Activated T-cell treated with anti-CD3 and anti-CD28 coated beads, Interleukin-2, amount 50 U/mL, for 72 hours (primary cell): ENCODE results near the gene PPARA. TPM values are rescaled to one million over a fixed set of nuclear protein-coding genes. Genes with fewer than 3 reads are reported as not detected.
"Not testable (repeated sequence)": the region's sequence is repeated elsewhere in the genome, so short reads cannot be mapped to it uniquely, and the experiment has no call there.

Source experiments
- ATAC-seq, 2 donors: fragments of 150-1000 bp; cut with Tn5 transposase; replicated peaks in 1 of 2; 2 replicates each; pipeline ENCODE4 v1.10.0; 2021; ENCODE audit warnings: moderate library complexity in 2 of 2, mild to moderate bottlenecking in 1 of 2
- DNase-seq, 2 donors: peaks; one replicate each; pipeline ENCODE4 v3.0.0; 2021 to 2022; ENCODE audit warnings: mixed read lengths in 1 of 2
- H3K27ac Mint-ChIP-seq: one replicate; pipeline ENCODE4 v1.8.0; 2022; ENCODE audit warnings: mild to moderate bottlenecking, moderate library complexity, mixed read lengths
- H3K27me3 Mint-ChIP-seq: one replicate; pipeline ENCODE4 v1.8.0; 2022; ENCODE audit warnings: low read depth, mixed read lengths
- H3K36me3 Mint-ChIP-seq, 2 donors: one replicate each; pipeline ENCODE4 v1.8.0; 2022; ENCODE audit warnings: mixed read lengths in 2 of 2, mild to moderate bottlenecking in 1 of 2; ENCODE audit not compliant: insufficient read depth in 2 of 2
- H3K4me1 Mint-ChIP-seq: one replicate; pipeline ENCODE4 v1.8.0; 2022; ENCODE audit warnings: low read depth, mixed read lengths
- H3K4me3 Mint-ChIP-seq, 2 donors: one replicate each; pipeline ENCODE4 v1.8.0; 2022; ENCODE audit warnings: mild to moderate bottlenecking in 2 of 2, mixed read lengths in 2 of 2, moderate library complexity in 2 of 2
- H3K9me3 Mint-ChIP-seq, 2 donors: one replicate each; pipeline ENCODE4 v1.8.0; 2022; ENCODE audit warnings: mixed read lengths in 2 of 2
- total RNA-seq, 2 donors: library from RNA; stranded (reverse); gene quantifications; one replicate each; pipeline ENCODE4 v1.2.3, GENCODE V29; 2022

The PPARA gene
- total RNA-seq, 2 donors from 2014 or later, result 14.8 to 16.6 TPM

- ATAC-seq, result no peak
- Mint-ChIP-seq H3K36me3 (no peaks in the 10 kb centered on the region), H3K27me3 (no peaks in the 10 kb centered on the region), H3K27ac (no peak overlapping the region), H3K4me1 (no peaks in the 10 kb centered on the region), H3K9me3 (no peaks in the 10 kb centered on the region), H3K4me3 (no peak overlapping the region)
- DNase-seq, result no peak
Measured at GRCh38 chr22:46136486-46137217, 13.7 kb upstream of the PPARA start.

DNA sequence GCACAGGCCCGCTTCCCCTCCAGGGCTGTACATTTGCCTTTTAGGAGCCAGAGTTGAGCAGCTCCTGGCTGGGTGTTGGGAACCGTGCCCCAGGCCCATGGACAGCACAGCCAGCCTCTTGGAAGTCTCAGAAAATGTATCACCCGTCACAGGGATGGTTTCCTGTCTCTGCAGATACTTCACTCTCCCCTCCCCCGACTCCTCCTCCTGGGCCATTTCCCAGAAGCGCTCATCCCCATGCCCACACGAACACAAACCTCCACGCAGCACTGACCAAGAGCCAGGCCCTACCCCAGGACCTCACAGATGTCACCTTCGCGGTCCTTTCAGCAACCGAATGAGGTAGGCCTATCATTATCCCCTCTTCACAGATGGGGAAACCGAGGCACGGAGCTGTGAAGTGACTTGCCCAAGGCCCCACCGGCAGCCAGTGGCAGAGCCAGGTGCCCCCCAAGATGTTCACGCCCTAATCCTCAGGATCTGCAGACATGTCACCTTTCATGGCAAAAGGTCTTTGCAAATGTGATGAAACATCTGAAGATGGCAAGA, 13.0 kb upstream of the PPARA start:
- ATAC-seq (no peak), DNase-seq (no peak)
- Mint-ChIP-seq H3K27me3 (no peaks in the 10 kb centered on the region), H3K27ac (no peak overlapping the region), H3K4me1 (no peaks in the 10 kb centered on the region), H3K9me3 (no peaks in the 10 kb centered on the region), H3K36me3 (no peaks in the 10 kb centered on the region), H3K4me3 (no peak overlapping the region)

DNA sequence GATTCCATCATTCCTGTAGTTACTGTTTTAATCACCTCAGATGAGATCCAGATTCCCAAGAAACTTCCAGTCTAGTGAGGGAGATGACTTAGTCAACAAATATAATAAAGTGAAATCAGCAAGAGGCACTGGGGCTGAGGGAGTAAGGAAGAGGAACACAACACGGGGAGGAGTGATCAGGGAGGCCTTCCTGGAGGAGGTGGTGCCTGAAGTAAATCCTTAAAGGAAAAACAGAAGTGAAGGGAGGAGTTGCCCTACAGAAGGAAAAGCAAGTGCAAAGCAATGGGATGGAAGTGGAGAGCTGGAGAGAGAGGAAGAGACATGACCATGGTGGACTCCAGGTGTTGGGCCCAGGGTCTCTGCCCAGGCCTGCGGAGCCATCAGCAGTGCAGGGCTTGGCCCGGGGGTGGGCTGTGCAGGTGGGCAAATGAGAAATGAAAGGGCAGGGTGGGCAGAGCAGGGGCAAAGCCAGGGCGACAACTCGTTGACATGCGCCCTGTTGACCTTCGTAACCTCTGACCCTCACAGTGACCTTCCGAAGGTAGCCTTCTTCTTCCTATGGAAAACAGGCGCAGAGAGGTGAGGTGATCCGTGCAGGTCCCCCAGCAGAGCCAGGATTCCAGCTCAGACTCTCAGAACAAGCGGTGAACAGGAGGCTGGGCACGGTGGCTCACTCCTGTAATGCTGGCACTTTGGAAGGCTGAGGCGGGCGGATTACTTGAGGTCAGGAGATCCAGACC, 12.1 kb upstream of the PPARA start:
- DNase-seq (no peak), ATAC-seq (no peak)
- Mint-ChIP-seq H3K27me3 (no peaks in the 10 kb centered on the region), H3K9me3 (no peaks in the 10 kb centered on the region), H3K4me1 (no peaks in the 10 kb centered on the region), H3K4me3 (no peak overlapping the region), H3K27ac (no peak overlapping the region), H3K36me3 (no peaks in the 10 kb centered on the region)

DNA sequence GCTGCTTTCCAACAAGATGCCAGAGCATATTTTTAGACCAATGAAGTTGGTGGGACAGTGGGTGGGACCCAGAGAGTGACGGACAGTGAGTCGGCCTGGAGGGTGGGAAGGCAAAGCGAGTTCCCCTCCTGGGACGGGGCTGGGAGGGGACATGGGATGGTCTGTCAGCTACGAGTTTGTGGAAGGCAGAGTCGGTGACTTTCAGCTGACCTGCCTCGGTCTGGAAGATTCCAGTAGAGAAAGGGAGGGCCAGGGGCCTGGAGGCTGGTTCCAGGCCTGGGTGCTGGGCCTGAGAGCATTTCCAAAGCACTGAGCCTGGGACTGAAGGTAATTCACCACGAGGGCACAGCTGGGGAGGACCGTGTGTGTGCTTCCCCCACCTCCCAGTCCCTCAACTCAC, 10.9 kb upstream of the PPARA start:
- not testable (repeated sequence) for H3K36me3 Mint-ChIP-seq, ATAC-seq, H3K9me3 Mint-ChIP-seq, H3K27me3 Mint-ChIP-seq, H3K27ac Mint-ChIP-seq, DNase-seq, H3K4me1 Mint-ChIP-seq, H3K4me3 Mint-ChIP-seq

DNA sequence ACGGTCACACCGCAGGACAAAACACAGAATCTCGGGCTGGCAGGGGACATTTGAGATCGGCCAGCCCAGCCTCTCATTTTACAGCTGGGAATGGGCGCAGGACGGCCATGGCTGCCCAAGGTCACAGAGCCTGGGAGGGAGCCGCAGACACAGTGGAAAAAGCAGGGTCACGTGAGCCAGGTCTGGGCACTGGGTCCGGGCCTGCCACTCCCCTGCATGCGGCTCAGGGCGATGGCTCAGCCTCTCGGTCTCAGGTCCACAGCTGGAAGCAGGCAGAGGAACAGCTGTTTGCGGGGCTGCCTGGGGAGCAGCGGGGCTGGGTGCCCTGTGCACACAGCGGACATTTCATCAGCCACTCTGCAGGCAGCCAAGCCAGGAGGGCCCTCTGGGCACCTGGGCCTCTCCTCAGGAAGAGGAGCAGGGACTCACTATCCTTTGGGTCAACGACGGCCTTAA, 10.4 kb upstream of the PPARA start:
- Mint-ChIP-seq H3K4me3 (no peak overlapping the region), H3K27ac (no peak overlapping the region), H3K27me3 (no peaks in the 10 kb centered on the region), H3K36me3 (no peaks in the 10 kb centered on the region), H3K4me1 (no peaks in the 10 kb centered on the region), H3K9me3 (no peaks in the 10 kb centered on the region)
- no peak for DNase-seq
- ATAC-seq, result no peak

DNA sequence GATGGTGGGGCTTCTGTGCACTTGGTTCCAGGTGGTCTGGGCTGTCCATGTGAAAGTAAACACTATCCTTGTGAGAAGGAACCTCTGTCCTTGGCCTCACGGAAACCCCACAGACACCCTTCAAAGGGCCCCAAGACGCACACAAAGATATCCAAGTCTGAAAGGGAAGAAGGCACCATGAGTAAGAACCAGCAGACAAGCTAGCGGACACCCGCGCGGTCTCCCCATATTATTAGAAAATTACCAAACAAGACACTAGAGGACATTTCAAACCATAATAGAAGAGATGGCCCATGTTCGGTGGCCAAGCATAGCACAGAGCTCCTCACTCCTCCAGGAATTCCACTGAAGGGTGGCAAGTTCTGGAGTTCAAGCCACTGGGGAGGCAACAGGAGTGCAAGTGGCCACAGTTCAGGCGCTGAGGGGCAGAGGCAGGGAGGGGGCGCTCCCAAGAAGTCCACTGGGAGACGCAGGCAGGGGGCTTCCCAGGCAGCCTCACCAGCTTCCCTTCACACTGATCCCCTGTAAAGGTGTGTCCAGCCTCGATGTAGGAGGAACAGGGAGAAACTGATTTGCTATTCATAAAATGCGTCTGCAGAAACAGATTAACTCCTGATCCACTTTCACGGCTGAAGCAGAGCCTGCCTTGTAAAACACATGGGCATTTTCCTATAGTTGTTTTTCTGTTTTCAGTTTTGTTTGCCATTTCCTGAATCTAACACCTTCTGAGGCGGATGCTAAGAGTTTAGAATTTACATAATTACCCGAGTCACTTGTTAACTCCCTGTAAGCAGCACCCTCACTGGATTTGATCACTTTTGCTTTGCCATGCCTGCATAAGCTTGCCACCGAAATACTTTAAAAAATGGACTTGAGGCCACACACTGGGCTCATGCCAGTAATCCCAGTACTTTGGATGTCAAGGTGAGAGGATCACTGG, 9.1 kb upstream of the PPARA start:
- DNase-seq (no peak), ATAC-seq (no peak)
- H3K4me3 Mint-ChIP-seq, result no peak overlapping the region
- no peaks in the 10 kb centered on the region for H3K4me1 Mint-ChIP-seq
- no peaks in the 10 kb centered on the region for H3K36me3 Mint-ChIP-seq
- H3K9me3 Mint-ChIP-seq, result no peaks in the 10 kb centered on the region
- no peak overlapping the region for H3K27ac Mint-ChIP-seq
- H3K27me3 Mint-ChIP-seq, result peaks cover 4% of the 10 kb centered on the region

DNA sequence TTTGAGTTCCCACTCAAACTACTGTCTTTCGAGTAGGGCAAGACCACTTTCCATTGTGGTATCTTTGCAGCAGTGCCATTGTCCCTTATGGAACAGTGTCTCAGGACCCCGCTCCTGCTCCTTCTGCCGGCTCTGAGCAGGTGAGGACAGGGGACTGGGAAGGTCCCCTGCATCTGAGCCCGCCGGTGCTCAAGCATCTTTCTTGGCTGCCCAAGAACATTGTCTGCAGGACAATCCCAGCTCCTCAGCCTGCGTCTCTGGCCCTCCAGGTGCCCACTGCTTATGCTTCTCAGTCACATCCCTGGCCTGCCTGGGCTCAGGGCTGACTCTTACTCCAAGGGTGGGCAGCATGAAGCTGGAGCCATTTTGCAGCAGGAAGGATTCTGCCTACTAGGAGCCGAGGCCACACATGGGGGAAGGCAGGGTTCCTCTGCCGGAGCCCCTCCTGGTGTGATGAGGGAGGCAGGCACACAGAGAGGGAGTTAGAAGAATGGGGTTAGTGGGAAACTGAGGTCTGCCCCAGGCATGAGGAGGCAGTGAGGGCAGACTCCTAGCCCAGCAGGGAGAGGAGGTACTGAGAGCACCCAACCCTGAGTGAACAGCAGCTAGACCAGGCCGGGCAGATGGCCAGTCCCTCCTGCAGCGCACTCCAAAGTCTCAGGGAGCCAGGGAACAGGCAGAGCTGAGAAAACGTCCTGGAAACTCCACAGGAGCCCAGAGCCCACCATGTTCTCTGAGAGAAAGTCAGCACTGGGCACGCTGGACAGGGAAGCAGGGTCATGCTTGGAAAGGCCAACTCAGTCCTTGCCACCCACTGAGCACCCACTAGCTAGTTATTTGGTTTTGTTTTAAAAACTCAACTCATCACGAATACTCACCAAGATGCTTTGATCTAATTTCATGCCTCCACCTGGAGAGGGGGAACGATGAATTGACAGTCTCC, 7.5 kb upstream of the PPARA start:
- Mint-ChIP-seq H3K36me3 (no peaks in the 10 kb centered on the region), H3K9me3 (no peaks in the 10 kb centered on the region), H3K4me3 (no peak overlapping the region), H3K27me3 (peaks cover 11% of the 10 kb centered on the region), H3K27ac (no peak overlapping the region), H3K4me1 (no peaks in the 10 kb centered on the region)
- ATAC-seq (no peak), DNase-seq (no peak)

DNA sequence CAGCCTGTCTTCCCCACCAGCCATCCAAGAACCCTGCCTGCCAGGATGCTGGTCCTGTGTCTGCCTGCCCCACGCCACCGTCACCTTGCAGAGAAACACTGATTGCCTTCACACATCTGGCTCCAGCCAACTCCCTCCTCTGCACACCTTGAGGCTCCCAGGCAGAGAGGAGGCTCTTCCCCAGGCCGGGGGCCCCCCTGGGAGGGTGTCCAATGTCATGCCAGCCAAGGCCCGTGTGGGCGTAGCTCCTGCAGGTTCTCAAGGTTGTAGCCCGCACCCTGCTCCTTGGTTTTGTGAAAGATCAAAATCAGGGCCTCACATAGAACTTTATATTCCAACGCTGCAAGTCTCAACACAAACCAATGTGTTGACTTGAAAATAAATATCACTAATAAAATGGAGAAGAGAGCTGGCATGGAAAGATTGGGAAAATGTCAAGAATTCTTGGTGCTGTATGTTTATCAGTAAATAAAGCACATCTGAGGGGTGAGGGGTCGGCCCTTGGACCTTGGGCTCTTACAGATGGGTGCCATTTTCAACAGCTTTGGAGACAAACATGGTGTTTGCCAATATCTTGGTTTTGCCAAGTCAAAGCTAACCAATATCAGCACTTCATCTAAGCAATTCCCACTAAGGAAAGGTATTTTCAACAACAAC, 6.7 kb upstream of the PPARA start:
- Mint-ChIP-seq H3K36me3 (no peaks in the 10 kb centered on the region), H3K4me1 (no peaks in the 10 kb centered on the region), H3K4me3 (no peak overlapping the region), H3K9me3 (no peaks in the 10 kb centered on the region), H3K27me3 (peaks cover 19% of the 10 kb centered on the region), H3K27ac (no peak overlapping the region)
- DNase-seq (no peak), ATAC-seq (no peak)

- H3K36me3 Mint-ChIP-seq, result no peaks in the 10 kb centered on the region
- peaks cover 29% of the 10 kb centered on the region for H3K27me3 Mint-ChIP-seq
- H3K9me3 Mint-ChIP-seq, result no peaks in the 10 kb centered on the region
- no peak overlapping the region for H3K4me3 Mint-ChIP-seq
- ATAC-seq, result no peak
- peaks cover 8% of the 10 kb centered on the region for H3K4me1 Mint-ChIP-seq
- DNase-seq, result no peak
- no peak overlapping the region for H3K27ac Mint-ChIP-seq
Measured at GRCh38 chr22:46145361-46145851, 4.9 kb upstream of the PPARA start.

GRCh38 chr22:46145896-46146295, 4.4 kb upstream of the PPARA start:
- Mint-ChIP-seq H3K27me3 (peaks cover 29% of the 10 kb centered on the region), H3K4me3 (no peak overlapping the region), H3K9me3 (no peaks in the 10 kb centered on the region), H3K27ac (no peak overlapping the region), H3K36me3 (no peaks in the 10 kb centered on the region), H3K4me1 (peaks cover 8% of the 10 kb centered on the region)
- DNase-seq (no peak), ATAC-seq (no peak)

GRCh38 chr22:46146329-46146728, 4.0 kb upstream of the PPARA start:
- no peak overlapping the region for H3K4me3 Mint-ChIP-seq
- no peaks in the 10 kb centered on the region for H3K36me3 Mint-ChIP-seq
- H3K27me3 Mint-ChIP-seq, result peaks cover 29% of the 10 kb centered on the region
- no peak overlapping the region for H3K27ac Mint-ChIP-seq
- peaks cover 8% of the 10 kb centered on the region for H3K4me1 Mint-ChIP-seq
- no peak for DNase-seq
- no peaks in the 10 kb centered on the region for H3K9me3 Mint-ChIP-seq
- no peak for ATAC-seq
